ENCODE results near the gene MOV10L1.

- TF ChIP-seq CTCF (conservative IDR thresholded peaks at IDR 0.05; ENCODE audit: low read depth in 2 of 2) (no peak), EZH2 (IDR thresholded peaks at IDR 0.05; ENCODE audit: low read depth, unreplicated experiment) (no peak), CREB1 (CRISPR knock-in tag; IDR thresholded peaks at IDR 0.05; ENCODE audit: low read depth) (no peak), POLR2AphosphoS5 (IDR thresholded peaks at IDR 0.05; ENCODE audit: low read depth) (no peak), REST (IDR thresholded peaks at IDR 0.05; ENCODE audit: unreplicated experiment) (no peak), EZH2phosphoT487 (IDR thresholded peaks at IDR 0.05; ENCODE audit: unreplicated experiment) (no peak), NANOG (IDR thresholded peaks at IDR 0.05; ENCODE audit: borderline replicate concordance) (no peak), ZNF462 (CRISPR knock-in tag; IDR thresholded peaks at IDR 0.05) (no peak)
Measured at GRCh38 chr22:50165436-50166123, 75.8 kb downstream of the MOV10L1 start.

All from GM23338 (cell line).